ENCODE measurements around the gene SCN4B. TPM values are rescaled to one million over a fixed set of nuclear protein-coding genes. Genes with fewer than 3 reads are reported as not detected.

Gene SCN4B
- polyA plus RNA-seq, 1 donor (not counting 4 experiments of a cell fraction or from before 2014, with no cell fraction given) = 7.7 TPM

- Histone ChIP-seq H3K4me2 (ENCODE audit: control insufficient read depth, extremely low read depth, insufficient read depth, low read depth, low read length) (no peak overlapping the region), H3K79me2 (ENCODE audit: control insufficient read depth, insufficient read depth, low read length) (no peaks in the 10 kb centered on the region), H3K4me3 (ENCODE audit: control insufficient read depth in 2 of 3, extremely low read depth in 1 of 3, insufficient read depth in 2 of 3, low read depth in 1 of 3, low read length in 3 of 3) (no peak overlapping the region), H3K36me3 (ENCODE audit: control insufficient read depth in 2 of 2, extremely low read depth in 1 of 2, insufficient read depth in 2 of 2, low read length in 2 of 2) (no peaks in the 10 kb centered on the region), H3K9ac (ENCODE audit: control insufficient read depth, extremely low read depth, insufficient read depth, low read length) (no peak overlapping the region), H4K20me1 (ENCODE audit: control insufficient read depth, extremely low read depth, insufficient read depth, low read length) (no peaks in the 10 kb centered on the region), H3K9me3 (ENCODE audit: control insufficient read depth, low read depth, low read length) (no peaks in the 10 kb centered on the region), H3K9me1 (ENCODE audit: control insufficient read depth, extremely low read depth, insufficient read depth, low read length) (no peaks in the 10 kb centered on the region), H3K27me3 (ENCODE audit: control insufficient read depth, extremely low read depth, insufficient read depth, low read length) (no peaks in the 10 kb centered on the region), H3K4me1 (ENCODE audit: control insufficient read depth, extremely low read depth, insufficient read depth, low read length) (no peaks in the 10 kb centered on the region), H2AFZ (ENCODE audit: control insufficient read depth, low read length) (no peak overlapping the region), H3K27ac (ENCODE audit: control insufficient read depth, insufficient read depth, low read length) (no peak overlapping the region)
- dilution Hi-C loops (cut with MboI; ENCODE audit: extremely low pct_ligation_motif_present, low sequenced_read_pairs) = no loop called here
- FAIRE-seq (no peak), DNase-seq (ENCODE audit: low read depth, low spot score) (no peak)
- TF ChIP-seq CTCF (optimal IDR thresholded peaks at IDR 0.05 in 1 of 3, IDR thresholded peaks at IDR 0.05 in 1 of 3, conservative IDR thresholded peaks at IDR 0.05 in 1 of 3; ENCODE audit: extremely low read depth in 1 of 3, insufficient read depth in 2 of 3, low read length in 3 of 3) (no peak), EZH2 (IDR thresholded peaks at IDR 0.05; ENCODE audit: low read length) (no peak)
These were observed 44.1 kb downstream of the SCN4B start for GRCh38 chr11:118108513-118108912.

- no peaks in the 10 kb centered on the region for H3K4me1 ChIP-seq (ENCODE audit: control insufficient read depth, extremely low read depth, insufficient read depth, low read length)
- no peak overlapping the region for H3K4me2 ChIP-seq (ENCODE audit: control insufficient read depth, extremely low read depth, insufficient read depth, low read depth, low read length)
- DNase-seq (ENCODE audit: low read depth, low spot score) (no peak), FAIRE-seq (no peak)
- no peaks in the 10 kb centered on the region for H3K27me3 ChIP-seq (ENCODE audit: control insufficient read depth, extremely low read depth, insufficient read depth, low read length)
- H4K20me1 ChIP-seq (ENCODE audit: control insufficient read depth, extremely low read depth, insufficient read depth, low read length) = no peaks in the 10 kb centered on the region
- no peaks in the 10 kb centered on the region for H3K9me1 ChIP-seq (ENCODE audit: control insufficient read depth, extremely low read depth, insufficient read depth, low read length)
- dilution Hi-C loops (cut with MboI; ENCODE audit: extremely low pct_ligation_motif_present, low sequenced_read_pairs) = no loop called here
- H3K4me3 ChIP-seq (ENCODE audit: control insufficient read depth in 2 of 3, extremely low read depth in 1 of 3, insufficient read depth in 2 of 3, low read depth in 1 of 3, low read length in 3 of 3) = no peak overlapping the region
- H3K79me2 ChIP-seq (ENCODE audit: control insufficient read depth, insufficient read depth, low read length) = no peaks in the 10 kb centered on the region
- no peaks in the 10 kb centered on the region for H3K9me3 ChIP-seq (ENCODE audit: control insufficient read depth, low read depth, low read length)
- H3K9ac ChIP-seq (ENCODE audit: control insufficient read depth, extremely low read depth, insufficient read depth, low read length) = no peak overlapping the region
- no peak overlapping the region for H3K27ac ChIP-seq (ENCODE audit: control insufficient read depth, insufficient read depth, low read length)
- TF ChIP-seq CTCF (optimal IDR thresholded peaks at IDR 0.05 in 1 of 3, IDR thresholded peaks at IDR 0.05 in 1 of 3, conservative IDR thresholded peaks at IDR 0.05 in 1 of 3; ENCODE audit: extremely low read depth in 1 of 3, insufficient read depth in 2 of 3, low read length in 3 of 3) (no peak), EZH2 (IDR thresholded peaks at IDR 0.05; ENCODE audit: low read length) (no peak)
- H2AFZ ChIP-seq (ENCODE audit: control insufficient read depth, low read length) = no peak overlapping the region
- H3K36me3 ChIP-seq (ENCODE audit: control insufficient read depth in 2 of 2, extremely low read depth in 1 of 2, insufficient read depth in 2 of 2, low read length in 2 of 2) = no peaks in the 10 kb centered on the region
These were observed 45.8 kb downstream of the SCN4B start for GRCh38 chr11:118106789-118107335.
